HG03439 (cell line): ENCODE data around the gene PASK.

Experiments used
- ATAC-seq: cut with Tn5 transposase; IDR thresholded peaks from one replicate; pipeline ENCODE4 v1.9.1; 2021; ENCODE audit warnings: mild to moderate bottlenecking, moderate library complexity; ENCODE audit not compliant: unreplicated experiment

PASK gene

DNA sequence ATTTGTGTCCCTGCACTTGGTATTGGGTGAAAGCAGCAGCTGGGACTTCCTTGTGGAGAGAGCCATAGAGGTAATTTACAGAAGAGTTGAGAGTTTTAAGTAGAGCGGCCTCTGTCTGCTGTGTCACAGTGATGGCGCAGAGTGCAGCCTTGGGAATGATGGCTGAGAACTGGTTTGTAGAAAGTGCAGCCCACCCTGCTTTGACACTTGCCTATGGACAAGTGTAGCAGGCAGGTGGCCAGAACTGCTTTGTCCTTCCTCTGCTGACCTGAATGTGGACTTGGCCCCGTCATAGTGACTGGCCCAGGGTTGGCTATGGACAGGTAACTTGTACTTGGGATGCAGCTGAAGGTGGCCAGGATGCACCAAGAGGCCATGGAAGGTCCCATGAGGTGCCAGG lies 32.9 kb upstream of the PASK start:
- no peak for ATAC-seq

- no peak for ATAC-seq
Measured at GRCh38 chr2:241180495-241180894, 31.2 kb upstream of the PASK start.

DNA sequence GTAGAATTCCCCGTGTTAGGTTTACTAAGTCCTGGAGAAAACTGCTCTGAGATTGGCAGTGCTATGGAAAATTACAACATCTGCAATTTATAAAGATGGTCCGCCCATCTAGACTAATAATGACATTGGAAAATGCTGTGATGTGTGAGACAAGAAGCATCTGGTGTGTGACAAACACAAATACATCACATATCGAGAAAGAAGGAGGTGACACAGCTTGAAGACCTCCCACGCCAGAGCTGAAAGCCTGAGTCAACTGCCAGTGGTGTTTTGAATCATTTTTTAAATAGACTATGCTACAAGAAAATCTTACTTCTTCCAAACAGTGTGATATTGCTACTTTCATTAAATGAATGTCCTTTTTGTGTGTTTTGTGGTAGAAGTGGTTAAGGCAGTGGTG lies 30.6 kb upstream of the PASK start:
- ATAC-seq: no peak

DNA sequence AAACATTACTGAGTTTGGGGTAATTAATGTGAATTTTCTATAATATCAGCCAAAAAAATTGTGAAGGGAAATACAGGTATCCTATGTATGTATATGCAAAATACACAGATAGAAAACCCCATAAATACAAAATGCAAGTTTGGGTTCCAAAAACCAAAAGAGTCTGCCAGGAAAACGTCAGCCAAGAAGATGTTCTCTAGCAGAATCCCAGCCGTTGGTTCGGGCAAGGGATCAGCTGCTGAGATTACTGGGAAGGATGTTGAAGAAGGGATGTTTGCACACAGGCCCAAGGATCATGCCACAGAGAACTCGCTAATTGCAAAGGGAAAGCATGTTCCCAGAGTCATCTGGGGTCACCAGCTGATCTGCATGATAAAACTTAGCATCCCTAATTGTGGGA lies 29.7 kb upstream of the PASK start:
- ATAC-seq: no peak

- ATAC-seq: no peak
Measured at GRCh38 chr2:241177526-241178334, 28.5 kb upstream of the PASK start.

GRCh38 chr2:241173557-241173956 lies 24.3 kb upstream of the PASK start:
- no peak for ATAC-seq

DNA sequence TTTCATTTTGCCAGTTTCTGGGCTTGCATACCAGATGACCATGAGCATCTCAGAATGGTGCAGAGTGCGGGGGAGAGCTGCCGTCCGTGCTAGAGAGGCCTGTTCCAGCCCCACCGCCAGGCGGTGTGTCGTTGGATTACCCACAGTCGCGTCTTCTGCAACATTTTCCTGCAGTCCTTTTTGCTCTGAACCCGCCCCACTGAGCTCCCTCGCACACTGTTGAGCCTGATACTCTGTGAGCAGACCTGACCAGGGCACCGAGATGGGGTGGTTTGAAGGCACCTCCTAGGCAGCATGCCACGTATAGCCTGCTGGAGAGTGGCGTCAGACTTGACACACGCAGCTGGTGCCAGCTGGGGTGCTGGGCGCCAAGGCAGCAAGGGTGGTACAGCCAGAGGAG lies 19.1 kb upstream of the PASK start:
- ATAC-seq: no peak

DNA sequence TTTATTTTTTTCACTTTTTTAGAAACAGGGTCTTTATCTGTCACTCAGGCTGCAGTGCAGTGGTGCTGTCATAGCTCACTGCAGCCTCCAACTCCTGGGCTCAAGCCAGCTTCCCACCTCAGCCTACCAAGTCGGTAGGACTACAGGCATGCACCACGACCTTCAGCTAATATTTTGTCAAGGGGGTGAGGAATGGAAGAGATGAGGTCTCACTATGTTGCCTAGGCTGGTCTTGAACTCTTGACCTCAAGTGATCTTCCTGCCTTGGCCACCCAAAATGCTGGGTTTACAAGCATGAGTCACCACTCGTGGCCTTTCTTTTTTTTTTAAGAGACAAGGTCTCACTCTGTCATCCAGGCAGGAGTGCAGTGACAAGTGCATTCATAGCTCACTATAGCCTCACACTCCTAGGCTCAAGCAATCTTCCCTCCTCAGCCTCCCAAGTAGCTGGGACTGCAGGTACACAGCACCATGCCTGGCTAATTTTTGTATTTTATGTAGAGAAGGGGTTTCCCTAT lies 14.4 kb upstream of the PASK start:
- no peak for ATAC-seq

GRCh38 chr2:241161646-241162281 lies 12.5 kb upstream of the PASK start:
- no peak for ATAC-seq

DNA sequence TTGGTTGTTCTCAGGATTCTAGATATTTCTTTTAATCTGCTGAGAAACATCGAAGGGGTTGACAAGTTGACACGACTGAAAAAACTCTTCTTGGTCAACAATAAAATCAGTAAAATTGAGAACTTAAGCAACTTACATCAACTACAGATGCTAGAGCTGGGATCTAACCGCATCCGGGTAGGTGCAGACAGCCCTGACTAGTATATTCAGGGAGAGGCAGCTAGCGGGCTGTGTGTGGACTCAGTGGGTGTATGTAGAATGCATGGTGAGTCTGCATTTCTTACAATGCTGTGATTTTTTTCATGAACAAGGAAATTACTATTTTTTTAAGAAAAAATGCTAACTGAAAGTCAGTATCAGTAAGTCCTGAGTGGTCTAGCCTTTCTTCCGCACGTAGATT lies 11.0 kb upstream of the PASK start:
- no peak for ATAC-seq

DNA sequence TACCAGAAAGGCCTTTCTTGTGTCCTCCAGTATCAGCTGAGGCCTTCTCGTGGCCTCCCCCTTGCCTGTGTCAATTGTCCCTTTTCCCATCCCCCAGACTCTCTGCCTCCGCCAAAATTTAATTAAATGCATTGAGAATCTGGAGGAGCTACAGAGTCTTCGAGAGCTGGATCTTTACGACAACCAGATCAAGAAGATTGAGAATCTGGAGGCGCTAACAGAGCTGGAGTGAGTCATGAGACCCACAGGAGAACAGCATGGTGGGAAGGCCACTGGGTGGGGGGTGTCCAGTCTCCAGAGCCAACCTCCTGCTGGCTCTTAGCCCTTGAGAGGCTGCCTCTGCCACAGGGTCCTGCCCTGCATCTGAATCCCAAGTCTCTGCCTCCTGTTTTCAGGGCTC lies 9.8 kb upstream of the PASK start:
- ATAC-seq: no peak

GRCh38 chr2:241158546-241158900 lies 9.3 kb upstream of the PASK start:
- ATAC-seq: no peak

DNA sequence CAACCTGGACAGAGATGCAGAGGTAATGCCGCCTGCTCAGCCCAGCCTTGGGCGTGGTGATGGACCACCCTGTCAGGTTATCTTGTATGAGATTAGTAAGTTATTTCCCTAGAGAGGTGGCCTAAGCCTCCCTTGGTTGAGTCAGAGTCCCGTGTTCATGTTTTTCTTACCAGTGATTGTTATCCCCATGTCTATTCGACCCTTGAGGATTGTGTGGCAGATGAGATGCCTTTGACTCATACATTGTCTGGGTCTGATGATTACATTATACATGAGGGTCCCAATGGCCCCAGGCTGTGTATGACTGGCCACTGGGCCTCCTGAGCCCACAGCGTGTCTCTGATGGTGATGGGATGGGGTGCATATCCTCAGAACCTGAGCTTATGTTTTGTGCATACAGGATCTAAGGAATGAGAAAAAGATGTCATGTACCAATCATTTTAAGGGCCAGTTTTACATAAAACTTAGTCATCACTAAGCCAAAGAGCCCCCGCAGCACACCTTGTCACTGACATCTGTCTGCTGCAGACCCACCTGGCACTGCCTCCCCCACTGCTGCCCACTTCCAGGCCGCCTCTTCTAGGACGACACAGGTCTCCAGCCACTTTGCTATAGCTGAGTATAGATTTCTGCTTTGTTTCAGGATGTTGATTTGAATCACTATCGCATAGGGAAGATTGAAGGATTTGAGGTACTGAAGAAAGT lies 8.7 kb upstream of the PASK start:
- no peak for ATAC-seq

DNA sequence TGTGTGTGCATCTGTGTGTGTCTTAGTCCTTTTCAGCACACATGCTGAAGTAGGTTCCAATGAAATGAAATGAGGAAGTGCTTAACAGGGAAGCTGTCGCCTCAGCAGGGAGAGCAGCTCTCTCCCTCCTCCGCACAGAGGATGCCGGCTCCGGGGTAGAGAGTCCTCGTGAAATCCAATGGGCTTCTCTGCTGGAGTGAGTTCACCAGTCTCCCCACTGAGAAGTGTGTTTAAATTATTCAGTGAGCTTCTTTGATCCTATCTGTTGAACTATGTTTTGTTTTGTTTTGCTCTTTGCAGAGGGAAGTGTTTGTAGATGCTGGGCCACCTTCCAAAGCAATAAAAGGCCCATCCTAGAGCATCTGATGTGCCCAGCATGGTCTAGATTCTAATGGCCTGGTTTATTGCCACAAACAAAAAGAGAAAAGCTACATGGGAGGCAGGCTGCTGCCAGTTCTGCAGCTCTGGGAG lies 7.7 kb upstream of the PASK start:
- no peak for ATAC-seq

DNA sequence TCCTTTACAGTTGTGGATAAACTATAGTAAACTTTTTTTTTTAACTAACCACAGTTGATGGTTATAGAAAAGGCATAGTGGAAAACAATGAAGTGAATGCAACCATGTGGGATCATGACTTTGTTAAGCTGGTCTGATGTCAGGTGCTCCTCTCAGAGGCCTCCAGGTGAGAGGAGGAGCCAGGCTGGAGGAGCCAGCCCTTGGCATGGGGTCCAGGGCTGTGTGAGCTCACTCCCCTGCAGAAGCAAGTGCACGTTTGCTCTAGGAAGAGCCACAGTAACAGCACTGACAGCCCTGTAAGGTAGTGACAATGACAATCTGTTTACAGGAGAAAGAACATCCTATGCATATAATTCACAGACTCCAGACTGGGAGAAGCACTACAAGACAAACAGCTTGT lies 6.7 kb upstream of the PASK start:
- ATAC-seq: no peak

DNA sequence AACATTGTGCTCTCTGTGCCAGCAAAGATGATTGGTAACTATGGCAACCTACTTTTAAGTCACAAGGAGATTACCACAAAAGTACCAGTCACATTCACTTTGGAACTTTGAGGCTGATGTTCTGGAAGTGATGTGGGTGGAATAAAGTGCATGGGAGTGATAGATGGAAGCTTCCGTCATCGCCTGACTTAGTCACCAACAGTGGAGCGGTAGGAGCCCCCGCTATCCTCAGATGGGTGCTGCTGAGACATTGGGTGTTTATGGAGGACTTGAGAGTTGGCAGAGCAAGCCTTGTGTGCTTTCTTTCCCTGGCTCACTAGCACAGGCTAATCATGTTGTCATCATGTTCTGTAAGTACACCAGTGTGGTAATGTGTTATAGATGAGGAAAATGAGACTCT lies 5.6 kb upstream of the PASK start:
- no peak for ATAC-seq

DNA sequence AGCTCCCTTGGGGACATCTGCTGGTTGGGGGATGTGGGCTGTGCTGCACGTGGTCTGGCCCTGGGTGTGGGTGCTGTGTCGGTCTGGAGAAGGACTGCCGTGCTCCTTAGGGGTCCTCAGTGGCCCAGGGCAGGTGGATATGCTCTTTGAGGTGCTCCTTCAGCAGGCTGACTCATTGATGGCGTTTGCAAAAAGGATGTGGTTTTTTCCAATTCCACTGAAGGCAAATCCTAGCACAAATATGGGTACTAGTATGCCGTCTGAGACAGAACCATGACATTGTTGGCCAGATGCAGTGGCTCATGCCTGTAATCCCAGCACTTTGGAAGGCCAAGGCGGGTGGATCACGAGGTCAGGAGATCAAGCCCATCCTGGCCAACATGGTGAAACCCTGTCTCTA lies 4.3 kb upstream of the PASK start:
- no peak for ATAC-seq

DNA sequence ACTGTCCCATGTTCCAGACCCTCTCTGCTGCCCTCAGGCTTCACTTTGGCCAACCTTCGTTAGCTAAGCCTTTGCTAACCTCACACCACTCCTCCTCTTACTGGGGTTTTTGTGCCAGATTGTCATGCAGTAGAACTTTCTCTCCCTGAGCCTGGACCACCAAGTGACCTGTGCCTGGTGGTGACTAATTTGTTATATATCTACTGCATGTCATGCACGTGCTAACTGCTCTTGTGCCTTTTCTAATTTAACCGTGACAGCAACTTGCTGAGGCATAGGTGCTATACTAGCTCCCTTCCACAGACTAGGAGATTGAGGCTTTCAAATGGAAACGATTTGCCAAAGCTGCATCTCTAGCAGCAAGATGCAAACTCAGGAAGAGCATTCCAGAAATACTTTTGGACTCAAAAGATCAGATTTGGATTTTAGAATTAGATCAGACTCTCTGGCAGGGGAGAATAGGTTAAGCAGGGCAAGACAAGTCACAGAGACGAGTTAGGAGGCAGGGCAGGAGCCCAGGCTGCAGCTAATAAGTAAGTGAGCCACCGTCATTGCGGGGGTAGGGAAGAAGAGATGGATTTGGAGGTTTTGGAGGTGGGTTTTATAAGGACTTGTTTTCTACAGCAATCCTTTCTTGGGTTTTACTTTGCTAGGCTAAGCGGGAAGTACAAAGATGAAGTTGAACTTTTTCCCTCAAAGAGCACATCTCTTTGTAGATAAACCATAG lies 2.8 kb upstream of the PASK start:
- ATAC-seq: no peak

DNA sequence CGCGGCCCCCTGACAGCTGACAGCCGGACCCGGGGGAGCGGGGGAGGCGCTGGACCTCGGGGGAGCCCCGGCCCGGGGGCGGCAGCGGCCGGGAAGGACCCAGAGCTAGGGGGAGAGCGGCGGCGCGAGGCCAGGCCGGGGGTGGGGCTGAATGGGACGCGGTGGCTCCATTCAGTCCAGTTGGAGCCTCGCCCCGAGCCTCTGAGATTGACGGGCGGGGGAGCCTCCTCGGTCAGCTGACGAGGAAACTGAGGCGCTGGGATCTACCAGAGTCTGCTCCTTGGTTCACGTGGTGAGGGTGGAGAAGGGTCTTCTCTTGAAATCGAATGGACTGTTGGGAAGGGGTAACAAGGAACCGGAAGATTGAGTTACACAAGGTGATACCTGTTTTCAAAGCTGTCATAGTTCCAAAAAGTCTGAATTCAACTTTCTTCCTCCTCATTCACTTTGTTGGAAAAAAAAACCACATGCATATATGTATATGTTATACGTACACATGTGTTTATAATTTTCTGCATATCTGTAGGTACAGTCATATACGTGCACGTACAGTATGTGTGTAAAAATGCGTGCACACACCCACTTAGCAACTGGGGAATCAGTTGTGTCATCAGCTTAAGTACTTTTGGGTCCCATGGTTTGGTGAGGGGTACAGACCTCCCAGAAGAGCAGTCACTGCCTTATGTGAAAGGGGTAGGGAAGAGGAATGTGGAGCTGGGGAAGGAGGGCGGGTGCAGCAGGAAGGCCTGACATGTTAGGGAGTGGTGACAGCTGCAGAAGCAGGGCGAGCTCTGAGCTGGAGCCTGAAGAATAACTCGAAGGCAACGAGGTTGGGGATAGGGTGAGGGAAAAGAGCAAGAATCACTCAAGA lies 1.6 kb upstream of the PASK start:
- ATAC-seq: no peak

DNA sequence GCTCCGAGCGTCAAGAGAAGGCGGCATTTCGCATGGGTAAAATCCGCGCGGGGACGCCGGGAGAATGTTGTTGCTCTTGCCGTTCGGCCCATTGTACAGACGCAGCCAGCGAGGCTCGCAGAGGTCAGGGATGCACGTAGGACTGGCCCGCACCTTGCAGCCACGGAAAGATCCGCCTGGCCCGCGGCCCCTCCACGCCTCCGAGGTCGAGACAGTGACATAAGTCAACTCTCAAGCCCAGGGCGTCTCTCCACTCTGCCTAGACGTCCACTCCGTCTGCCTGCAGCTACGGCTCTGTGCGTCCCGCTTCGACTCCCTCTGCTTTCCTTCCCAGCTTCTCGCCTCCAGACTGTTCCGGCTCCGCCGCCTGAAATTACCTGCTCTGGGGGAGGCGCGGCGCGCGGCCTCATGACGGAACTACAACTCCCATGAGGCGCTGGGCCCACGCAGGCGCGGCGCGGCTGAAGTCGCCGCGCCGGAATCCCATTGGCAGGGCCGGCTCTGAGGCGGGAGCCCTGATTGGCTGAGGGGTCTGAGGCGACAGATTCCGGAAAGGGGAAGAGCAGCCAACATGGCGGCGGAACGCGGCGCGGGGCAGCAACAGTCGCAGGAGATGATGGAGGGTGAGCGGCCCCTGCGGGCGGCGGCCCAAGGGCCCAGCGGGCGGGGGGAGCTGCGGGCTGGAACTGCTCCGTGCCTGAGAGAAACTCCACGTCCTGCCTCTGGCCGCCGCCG lies 820 bp upstream of the PASK start, which contains the start of gene PPP1R7:
TSS of gene PPP1R7 (plus strand) at position 543 of the 735 bp plus-strand sequence. CDS start at position 572, 29 bp downstream.
- ATAC-seq: peak; percentile 86
